DMS79 (cell line): ENCODE data around the gene ZNF695.
"Not testable (repeated sequence)": the region's sequence is repeated elsewhere in the genome, so short reads cannot be mapped to it uniquely, and the experiment has no call there.

ENCODE experiments used
- DNase-seq: peaks from one replicate; lab custom pipeline; 2025; lab: John Stamatoyannopoulos, UW

Gene ZNF695

DNA sequence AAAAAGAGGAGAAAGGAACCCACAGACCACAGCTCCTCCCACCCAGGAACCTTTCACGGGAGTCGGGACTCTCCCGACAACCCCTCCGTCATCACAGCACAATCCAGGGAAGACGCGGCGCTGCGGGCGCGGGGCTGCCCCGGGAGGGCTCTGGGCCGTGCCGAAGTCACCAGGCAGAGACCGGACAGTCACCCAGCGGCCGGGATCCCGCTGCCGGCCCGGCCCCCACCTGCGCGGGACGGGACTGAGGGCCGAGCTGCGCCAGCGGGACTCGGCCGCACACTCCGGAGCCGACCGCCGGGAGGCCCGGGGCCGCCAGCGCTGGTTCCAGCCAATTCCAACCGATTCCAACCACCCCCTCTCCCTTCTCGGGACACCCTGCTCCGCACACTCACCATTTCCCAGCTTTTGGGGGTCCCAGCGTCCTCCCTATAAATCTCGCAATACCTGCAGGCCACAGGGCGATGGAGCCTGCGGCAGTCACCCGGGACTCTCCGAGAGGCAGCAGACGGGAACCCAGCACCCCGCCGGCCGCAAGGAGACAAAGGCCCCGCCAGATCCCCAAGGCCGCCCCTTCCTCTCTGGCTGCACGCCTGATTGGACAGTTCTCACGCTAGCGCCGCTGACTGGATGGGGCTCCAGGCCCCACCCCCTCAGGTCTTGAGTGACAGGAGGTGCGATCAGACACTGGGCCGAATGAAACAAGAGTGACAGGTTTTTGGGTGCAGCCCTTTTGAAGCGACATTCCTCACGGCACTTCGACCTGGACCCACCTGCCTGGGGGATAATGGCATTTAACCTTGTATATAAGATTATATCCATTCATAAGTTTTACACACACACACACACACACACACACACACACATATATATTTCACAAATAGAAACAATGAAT is at the start of gene ZNF695:
TSS of gene ZNF695 (minus strand) at position 547 of the 895 bp plus-strand sequence. CDS start at position 398, 149 bp downstream.
- DNase-seq = peak; percentile 98

DNA sequence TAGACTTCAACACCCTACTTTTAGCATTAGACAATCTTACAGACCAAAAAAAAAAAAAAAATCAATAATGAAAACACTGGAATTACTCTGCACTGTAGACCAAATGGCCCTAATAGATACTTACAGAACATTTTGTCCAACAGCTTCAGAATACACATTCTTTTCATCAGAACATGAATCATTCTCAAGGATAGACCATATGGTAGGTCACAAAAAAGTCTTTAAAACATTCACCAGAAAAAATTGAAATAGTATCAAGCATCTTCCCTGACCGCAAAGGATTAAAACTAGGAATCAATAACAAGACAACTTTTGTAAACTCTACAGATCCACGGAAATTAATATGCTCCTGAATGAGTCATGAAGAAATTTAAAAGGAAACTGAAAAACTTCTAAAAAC is 48.2 kb upstream of the ZNF695 start:
- DNase-seq = no peak

DNA sequence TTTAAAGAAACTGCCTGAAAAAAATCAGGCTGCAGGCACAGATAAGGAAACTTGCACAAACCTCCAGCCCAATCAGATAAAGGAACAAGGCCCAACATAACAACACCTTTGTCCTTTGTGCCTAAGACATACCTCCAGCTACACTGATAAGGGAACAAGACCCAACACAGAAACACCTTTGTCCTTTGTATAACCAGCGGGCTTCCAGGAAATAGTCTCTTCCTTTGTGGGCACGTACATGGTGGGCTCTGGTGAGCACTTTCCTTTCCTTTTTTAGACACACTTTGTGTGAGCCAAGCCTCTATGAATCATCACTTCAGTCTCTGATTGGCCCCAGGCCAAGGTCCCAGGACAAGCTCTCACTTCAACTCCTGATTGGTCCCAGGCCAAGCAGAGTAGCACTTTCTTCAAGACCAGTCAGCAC is 47.1 kb upstream of the ZNF695 start:
- DNase-seq = peak; percentile 3

DNA sequence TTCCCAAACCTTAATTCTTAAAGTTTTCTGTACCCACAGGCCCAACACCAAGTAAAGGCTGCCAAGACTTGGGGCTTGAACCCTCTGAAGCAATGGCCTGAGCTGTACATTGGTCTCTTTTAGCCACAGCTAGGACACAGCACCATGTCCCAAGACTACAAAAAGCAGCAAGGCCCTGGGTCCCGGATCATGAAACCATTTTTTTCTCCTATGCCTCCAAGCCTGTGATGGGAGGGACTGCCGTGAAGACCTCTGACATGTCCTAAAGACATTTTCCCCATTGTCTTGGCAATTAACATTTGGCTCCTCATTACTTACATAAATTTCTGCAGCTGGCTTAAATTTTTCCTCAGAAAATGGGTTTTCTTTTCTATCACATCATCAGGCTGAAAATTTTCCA is 39.8 kb upstream of the ZNF695 start:
- no peak for DNase-seq

DNA sequence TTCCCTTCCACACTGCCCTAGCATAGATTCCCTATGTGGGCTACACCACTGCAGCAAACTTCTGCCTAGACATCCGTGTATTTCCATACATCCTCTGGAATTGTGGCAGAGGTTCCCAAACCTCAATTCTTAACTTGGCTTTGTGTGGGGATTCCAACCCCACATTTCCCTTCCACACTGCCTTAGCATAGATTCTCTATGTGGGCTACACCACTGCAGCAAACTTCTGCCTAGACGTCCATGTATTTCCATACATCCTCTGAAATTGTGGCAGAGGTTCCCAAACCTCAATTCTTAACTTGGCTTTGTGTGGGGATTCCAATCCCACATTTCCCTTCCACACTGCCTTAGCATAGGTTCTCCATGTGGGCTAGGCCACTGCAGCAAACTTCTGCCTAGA is 39.4 kb upstream of the ZNF695 start:
- no peak for DNase-seq

DNA sequence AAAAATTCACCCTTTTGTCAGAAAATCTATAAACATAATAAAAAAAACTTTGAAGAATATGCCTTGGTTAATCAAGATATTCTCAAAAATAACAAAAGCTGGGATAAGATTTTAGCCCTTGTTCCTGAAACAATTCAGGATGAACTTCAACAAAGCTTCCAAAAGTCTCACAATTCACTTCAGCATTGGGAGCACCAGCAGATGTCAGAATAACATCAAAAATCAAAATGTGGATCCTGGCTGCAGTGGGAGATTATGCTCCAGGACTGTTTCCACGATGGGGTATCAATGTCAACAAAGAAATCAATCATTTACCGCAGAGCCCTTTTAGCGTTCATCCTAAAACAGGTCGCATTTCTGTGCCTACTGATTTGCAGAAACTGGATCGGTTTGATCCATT is 35.5 kb upstream of the ZNF695 start:
- no peak for DNase-seq

DNA sequence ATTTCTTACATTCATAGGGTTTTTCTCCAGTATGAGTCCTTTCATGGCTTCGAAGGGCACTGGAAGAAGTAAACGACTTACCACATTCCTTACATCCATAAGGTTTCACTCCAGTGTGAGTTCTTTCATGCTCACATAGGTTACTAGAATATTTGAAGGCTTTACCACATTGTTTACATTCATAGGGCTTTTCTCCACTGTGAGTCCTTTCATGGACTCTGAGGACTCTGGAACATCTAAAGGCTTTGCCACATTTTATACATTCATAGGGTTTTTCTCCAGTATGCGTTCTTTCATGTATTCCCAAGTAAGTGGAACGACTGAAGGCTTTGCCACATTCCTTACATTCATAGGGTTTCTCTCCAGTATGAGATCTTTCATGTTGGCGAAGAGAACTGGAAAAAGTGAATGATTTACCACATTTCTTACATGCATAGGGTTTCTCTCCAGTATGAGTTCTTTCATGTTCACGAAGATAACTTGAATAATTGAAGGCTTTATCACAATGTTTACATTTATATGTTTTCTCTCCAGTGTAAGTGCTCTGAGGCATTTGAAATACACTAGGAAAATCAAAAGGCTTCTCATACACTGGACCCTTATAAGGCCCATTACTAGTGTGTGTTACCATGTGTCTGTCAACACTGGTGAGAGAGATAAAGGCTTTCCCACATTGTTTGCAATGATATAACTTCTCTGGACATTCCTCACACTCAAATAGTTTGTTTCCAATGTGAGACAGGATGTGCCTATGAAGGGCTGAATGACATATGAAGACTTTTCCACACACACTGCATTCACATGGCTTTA is 29.9 kb upstream of the ZNF695 start:
- no peak for DNase-seq

DNA sequence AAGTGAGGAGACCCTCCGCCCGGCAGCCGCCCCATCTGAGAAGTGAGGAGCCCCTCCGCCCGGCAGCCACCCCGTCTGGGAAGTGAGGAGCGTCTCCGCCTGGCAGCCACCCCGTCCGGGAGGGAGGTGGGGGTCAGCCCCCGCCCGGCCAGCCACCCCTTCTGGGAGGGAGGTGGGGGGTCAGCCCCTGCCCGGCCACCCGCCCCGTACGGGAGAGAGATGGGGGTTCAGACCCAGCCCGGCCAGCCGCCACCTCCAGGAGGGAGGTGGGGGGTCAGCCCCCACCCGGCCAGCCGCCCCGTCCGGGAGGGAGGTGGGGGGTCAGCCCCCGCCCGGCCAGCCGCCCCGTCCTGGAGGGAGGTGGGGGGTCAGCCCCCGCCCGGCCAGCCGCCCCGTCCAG is 24.4 kb upstream of the ZNF695 start:
- not testable (repeated sequence) for DNase-seq

DNA sequence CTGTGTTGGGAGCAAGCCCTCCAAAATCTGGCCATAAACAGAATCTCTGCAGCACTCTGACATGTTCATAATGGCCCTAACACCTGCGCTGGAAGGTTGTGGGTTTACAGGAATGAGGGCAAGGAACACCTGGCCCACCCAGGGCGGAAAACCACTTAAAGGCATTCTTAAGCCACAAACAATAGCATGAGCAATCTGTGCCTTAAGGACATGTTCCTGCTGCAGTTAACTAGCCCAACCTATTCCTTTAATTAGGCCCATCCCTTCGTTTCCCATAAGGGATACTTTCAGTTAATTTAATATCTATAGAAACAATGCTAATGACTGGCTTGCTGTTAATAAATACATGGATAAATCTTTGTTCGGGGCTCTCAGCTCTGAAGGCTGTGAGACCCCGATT is 16.8 kb upstream of the ZNF695 start:
- DNase-seq = not testable (repeated sequence)

DNA sequence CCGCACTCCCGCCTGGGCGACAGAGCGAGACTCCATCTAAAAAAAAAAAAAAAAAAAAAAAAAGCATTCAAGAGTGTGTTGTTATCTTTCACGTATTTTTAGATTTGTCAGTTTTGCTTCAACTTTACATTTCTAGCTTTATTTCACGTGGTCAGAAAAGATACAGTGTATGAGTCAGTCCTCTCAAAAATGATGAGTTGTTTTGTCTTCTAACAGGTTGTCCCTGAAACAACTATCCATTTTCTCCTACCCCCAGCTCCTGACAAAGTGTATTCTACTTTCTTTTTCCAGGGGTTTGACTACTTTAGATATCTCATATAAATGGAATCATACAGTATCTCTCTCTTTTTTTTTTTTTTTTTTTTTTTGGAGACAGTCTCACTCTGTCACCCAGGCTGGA is 5.5 kb upstream of the ZNF695 start:
- no peak for DNase-seq

DNA sequence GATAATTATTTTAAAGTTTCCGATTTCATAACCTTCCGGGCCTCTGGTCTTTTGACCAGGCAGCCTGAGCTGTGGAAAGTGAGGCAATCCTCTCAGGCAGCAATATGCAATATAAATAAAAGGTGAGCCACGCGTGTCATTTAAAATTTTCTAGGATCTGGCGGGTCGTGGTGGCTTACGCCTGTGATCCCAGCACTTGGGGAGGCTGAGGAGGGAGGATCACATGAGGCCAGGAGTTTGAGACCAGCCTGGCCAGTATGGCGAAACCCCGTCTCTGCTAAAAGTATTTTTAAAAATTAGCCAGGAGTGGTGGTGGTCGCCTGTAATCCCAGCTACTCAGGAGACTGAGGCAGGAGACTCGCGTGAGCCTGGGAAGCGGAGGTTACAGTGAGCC is 546 bp upstream of the ZNF695 start:
- DNase-seq = no peak

DNA sequence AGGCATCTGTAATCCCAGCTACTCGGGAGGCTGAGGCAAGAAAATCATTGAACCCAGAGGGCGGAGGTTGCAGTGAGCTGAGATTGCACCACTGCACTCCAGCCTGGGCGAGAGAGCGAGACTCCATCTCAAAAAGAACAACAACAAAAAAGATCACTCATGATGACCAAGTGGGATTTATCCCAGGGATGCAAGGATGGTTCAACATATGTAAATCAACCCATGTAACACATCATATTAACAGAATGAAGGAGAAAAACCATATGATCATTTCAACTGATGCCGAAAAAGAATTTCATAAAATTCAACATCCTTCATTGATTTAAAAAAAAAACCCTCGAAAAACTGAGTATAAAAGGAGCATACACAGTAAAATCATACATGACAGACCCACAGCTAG is 3.8 kb downstream of the ZNF695 start:
- not testable (repeated sequence) for DNase-seq

DNA sequence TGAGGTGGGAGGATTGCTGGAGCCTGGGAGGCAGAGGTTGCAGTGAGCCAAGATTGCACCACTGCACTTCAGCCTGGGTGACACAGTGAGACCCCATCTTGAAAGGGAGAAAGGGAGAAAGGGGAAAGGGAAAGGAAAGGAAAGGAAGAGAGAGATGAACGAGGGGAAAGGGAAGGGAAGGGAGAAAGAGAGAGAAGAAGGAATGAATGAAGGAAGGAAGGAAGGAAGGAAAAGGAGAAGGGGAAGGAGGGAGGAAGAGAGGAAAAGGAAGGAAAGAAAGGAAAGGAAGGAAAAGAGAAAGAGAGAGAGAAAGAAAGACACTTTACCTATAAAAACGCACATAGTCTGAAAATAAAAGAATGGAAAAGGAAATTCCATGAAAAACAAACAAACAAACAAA is 18.0 kb downstream of the ZNF695 start:
- DNase-seq = no peak

DNA sequence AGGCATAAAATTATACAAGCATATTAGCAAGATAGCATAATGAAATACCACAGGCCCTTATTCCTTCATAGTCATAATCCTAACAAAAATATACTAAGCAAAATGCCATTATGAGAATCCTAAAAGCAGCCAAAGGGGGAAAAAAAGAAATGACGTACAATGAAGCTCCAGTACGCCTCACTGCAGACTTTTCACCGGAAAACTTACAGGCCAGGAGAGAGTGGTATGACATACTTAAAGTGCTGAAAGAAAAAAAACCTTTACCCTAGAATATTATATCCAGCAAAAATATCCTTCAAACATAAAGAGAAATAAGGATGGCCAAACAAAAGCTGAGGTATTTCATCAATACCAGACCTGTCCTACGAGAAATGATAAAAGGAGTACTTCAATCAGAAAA is 19.5 kb downstream of the ZNF695 start:
- DNase-seq = no peak

DNA sequence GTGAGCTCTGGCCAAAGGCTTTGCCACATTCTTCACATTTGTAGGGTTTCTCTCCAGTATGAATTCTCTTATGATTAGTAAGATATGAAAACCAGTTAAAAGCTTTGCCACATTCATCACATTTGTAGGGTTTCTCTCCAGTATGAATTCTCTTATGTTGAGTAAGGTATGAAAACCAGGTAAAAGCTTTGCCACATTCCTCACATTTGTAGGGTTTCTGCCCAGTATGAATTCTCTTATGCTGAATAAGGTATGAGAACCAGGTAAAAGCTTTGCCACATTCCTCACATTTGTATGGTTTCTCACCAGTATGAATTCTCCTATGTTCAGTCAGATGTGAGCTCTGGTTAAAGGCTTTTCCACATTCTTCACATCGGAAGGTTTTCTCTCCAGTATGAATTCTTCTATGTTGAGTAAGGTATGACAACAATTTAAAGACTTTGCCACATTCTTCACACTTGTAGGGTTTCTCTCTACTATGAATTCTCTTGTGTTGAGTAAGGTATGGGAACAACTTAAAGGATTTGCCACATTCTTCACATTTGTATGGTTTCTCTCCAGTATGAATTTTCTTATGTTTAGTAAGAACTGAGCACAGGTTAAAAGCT is 20.7 kb downstream of the ZNF695 start:
- no peak for DNase-seq

DNA sequence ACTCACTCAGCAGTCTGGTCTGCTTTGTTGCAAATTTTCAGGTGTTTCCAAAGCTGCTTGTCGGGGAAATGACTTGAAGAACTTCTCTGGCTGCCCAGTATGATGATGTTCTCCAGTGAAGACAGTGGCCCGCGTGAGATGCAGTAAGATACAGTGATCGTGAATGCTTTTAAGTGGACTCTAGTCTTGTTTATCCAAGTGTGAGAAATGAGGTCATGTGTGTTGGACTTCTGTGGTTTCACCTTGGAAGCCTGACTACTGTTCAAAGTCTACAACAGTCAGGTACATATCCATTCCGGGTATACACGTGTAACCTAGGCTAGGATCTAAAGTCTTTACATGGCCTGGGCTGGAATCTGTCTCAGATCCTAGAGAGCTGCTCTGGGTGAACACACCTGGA is 29.1 kb downstream of the ZNF695 start:
- no peak for DNase-seq

DNA sequence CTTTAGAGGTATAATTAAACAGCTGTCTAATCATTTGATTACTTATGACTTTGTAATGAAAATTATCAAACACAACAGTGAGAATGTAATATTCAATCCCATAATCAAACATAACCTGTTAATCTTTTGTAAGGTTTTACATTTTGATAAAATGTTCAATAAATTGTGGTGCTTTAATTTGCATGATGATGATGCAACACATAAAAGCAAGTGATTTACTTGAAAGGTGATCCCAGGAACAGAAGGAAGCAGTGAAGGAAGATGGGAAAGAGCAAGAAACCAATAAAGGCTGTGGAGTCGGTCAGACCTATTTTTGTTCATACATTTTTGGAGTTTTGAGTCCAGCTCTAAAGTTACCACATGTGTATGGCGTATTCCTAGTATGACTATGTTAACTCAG is 29.6 kb downstream of the ZNF695 start:
- DNase-seq = no peak

DNA sequence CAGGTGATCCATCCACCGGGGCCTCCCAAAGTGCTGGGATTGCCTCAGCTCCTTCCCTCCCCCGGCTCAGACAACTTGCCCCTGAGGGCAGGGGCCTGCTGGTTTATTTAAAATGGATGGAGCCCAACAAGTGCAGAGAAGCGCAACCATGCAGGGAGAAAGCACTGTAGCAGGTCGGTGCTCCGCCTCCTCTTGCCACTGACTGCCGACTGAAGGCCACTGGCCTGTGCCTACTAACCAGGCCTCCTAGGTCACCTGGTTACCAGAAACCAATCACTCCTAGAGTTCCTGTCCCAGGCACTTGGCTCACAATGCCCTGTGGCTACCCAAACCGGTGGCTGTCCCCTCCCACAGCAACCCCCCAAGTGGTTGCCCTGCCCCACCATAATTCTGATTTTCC is 35.9 kb downstream of the ZNF695 start:
- no peak for DNase-seq

DNA sequence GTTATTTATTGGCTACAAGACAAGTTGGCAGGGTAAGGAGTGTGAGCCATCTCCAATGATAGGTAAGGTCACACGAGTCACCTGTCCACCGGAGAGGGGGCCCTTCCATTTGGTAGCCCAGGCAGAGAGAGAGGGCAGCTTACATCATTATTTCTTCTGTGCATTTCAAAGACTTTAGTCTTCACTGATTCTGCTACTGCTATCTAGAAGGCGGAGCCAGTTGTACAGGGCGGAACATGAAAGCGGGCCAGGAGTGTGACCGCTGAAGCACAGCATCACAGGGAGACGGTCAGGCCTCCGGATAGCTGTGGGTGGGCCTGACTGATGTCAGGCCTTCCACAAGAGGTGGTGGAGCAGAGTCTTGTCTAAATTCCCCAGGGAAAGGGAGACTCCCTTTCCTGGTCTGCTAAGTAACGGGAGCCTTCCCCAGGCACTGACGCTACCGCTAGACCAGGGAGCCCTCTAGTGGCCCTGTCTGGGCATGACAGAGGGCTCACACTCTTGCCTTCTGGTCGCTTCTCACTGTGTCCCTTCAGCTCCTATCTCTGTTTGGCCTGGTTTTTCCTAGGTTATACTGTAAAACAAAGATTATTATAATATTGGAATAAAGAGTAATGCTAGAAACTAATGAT is 36.7 kb downstream of the ZNF695 start:
- DNase-seq = no peak

DNA sequence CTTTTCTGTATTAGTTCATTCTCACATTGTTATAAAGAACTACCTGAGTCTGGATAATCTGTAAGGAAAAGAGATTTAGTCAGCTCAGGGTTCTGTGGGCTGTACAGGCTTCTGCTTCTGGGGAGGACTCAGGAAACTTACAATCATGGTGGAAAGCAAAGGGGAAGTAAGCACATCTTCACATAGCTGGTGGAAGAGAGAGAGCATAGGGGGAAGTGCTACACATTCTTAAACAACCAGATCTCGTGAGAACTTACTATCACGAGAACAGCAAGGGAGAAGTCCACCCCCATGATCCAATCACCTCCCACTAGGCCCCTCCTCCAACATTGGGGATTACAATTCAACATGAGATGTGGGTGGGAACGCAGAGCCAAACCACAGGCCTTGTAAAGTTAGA is 38.2 kb downstream of the ZNF695 start:
- DNase-seq = no peak

DNA sequence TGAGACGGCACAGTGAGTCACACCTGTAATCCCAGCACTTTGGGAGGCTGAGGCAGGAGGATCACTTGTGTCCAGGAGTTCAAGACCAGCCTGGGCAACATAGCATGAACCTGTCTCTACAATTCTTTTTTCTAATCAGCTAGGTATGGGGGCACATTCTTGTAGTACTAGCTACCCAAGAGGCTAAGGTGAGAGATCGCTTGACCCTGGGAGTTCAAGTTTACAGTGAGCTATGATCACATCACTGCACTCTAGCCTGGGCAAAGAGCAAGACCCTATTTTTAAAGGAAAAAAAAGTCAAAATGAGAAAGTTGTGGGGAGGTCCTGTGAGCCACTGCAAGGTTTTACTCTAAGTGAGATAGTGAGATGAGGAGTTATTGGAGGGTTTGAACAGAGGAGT is 41.4 kb downstream of the ZNF695 start:
- no peak for DNase-seq

DNA sequence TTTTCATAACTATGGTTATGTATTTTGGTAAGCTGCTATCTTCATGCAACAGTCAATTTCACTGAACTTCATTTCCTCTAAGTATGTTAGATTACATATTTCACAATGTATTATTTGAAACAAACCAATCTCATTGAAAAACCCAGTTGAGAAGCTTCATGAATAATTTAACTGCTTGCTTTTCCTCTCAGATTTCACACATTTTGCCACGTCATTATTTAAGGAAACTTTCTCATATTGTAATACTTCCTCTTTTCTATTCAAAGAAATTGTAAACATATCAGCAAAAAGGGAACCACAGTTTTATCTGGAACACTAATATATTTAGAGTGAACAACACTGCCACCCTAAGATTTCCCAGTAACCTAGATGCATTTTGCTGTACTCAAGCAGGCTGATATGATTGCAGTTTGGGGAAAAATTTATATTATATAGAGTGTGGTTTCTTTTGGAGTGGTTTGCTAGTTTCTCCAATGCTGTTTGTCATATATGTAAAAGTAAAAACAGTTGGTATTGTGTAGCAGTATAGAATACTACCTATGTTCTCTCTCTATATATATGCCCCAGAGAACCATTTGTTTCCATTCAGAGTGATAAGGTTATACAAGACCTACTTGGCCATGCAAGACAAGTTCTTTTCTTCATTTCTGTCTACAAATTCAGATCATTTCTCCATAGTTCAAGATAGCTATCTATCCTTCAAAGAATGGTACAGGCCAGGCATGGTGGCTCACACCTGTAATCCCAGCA is 47.7 kb downstream of the ZNF695 start:
- DNase-seq = no peak
